SU-DHL-6 (cell line): ENCODE data around the gene UBB.

Source experiments
- CTCF ChIP-seq: fragments of 200-600 bp; sonication (generic); IDR thresholded peaks from one replicate; pipeline ENCODE4 v1.5.1; 2017; ENCODE audit warnings: antibody characterized with exemption, mild to moderate bottlenecking, low read length, moderate library complexity; ENCODE audit not compliant: insufficient read depth, poor library complexity, severe bottlenecking
- EZH2phosphoT487 ChIP-seq: fragments of 200-600 bp; sonication (generic), shearing (Covaris generic); conservative IDR thresholded peaks from 2 replicates; pipeline ENCODE4 v1.6.1; 2018; ENCODE audit warnings: mild to moderate bottlenecking, antibody characterized with exemption, low read length, moderate library complexity, mixed read lengths

GRCh38 chr17:16417399-16417798 lies 36.5 kb downstream of the UBB start:
- no peak for TF ChIP-seq CTCF
- no peak for TF ChIP-seq EZH2phosphoT487
